Body of pancreas (tissue), 4 donors: ENCODE data around the gene QPCTL.

ENCODE experiments used
- CTCF ChIP-seq, 7 experiments: fragments of 450-650 bp in 4 of 7; fragments of 200-600 bp in 3 of 7; sonication (generic) in 3 of 7; IDR thresholded peaks; one replicate each; pipeline ENCODE4 v1.5.1; 2016 to 2019; ENCODE audit warnings: antibody characterized with exemption in 7 of 7
- POLR2A ChIP-seq, 3 donors: fragments of 450-650 bp; IDR thresholded peaks; one replicate each; pipeline ENCODE4 v1.6.1; 2016; ENCODE audit warnings: antibody characterized with exemption in 3 of 3, mild to moderate bottlenecking in 2 of 3

- TF ChIP-seq CTCF (IDR thresholded peaks at IDR 0.05) (no peak), POLR2A (IDR thresholded peaks at IDR 0.05) (no peak)
Observed at GRCh38 chr19:45713141-45713540, 20.7 kb downstream of the QPCTL start.
